Transverse colon (tissue), 4 donors: Measurements from ENCODE around the gene KDM5A. TPM values are rescaled to one million over a fixed set of nuclear protein-coding genes. Genes with fewer than 3 reads are reported as not detected.

ENCODE experiments used
- DNase-seq: peaks from one replicate; pipeline ENCODE4 v3.0.0-alpha.2; 2019
- H3K27ac ChIP-seq, 4 donors: fragments of 200-600 bp; sonication (generic); 2 replicates each; pipeline ENCODE4 v1.5.1; 2016 to 2018; ENCODE audit warnings: inconsistent platforms in 4 of 4
- H3K27me3 ChIP-seq: fragments of 200-600 bp; sonication (generic); 2 replicates; pipeline ENCODE4 v1.5.1; 2017; ENCODE audit warnings: inconsistent platforms
- H3K36me3 ChIP-seq, 4 donors: fragments of 200-600 bp; sonication (generic); 2 replicates each; pipeline ENCODE4 v1.5.1; 2017 to 2019; ENCODE audit warnings: inconsistent platforms in 4 of 4
- H3K4me1 ChIP-seq, 4 donors: fragments of 200-600 bp; sonication (generic); 2 replicates each; pipeline ENCODE4 v1.5.1; 2017 to 2020; ENCODE audit warnings: inconsistent platforms in 4 of 4
- H3K4me3 ChIP-seq, 4 donors: fragments of 200-600 bp; sonication (generic); 1 replicate in 1 of 4; 2 replicates in 3 of 4; pipeline versions ENCODE4 v1.5.1 to v1.6.1; 2017 to 2019; ENCODE audit warnings: inconsistent platforms in 4 of 4
- H3K9me3 ChIP-seq, 2 donors: fragments of 200-600 bp; sonication (generic); 2 replicates each; pipeline ENCODE4 v1.5.1; 2017 to 2019; ENCODE audit warnings: inconsistent platforms in 2 of 2
- CTCF ChIP-seq, 5 experiments: fragments of 200-600 bp in 3 of 5; fragments of 450-650 bp in 2 of 5; sonication (generic) in 3 of 5; IDR thresholded peaks; 1 replicate in 2 of 5; 2 replicates in 3 of 5; pipeline ENCODE4 v1.5.1; 2016 to 2017; ENCODE audit warnings: antibody characterized with exemption in 5 of 5, inconsistent platforms in 3 of 5, mild to moderate bottlenecking in 2 of 5, moderate library complexity in 1 of 5
- EP300 ChIP-seq: sonication (generic); formaldehyde crosslinking; IDR thresholded peaks from one replicate; pipeline ENCODE4 v1.6.1; 2017; ENCODE audit warnings: antibody characterized with exemption, low read depth
- POLR2A ChIP-seq: fragments of 450-650 bp; IDR thresholded peaks from one replicate; pipeline ENCODE4 v1.6.1; 2016; ENCODE audit warnings: antibody characterized with exemption, mild to moderate bottlenecking, moderate library complexity
- POLR2AphosphoS5 ChIP-seq, 3 donors: sonication (generic); formaldehyde crosslinking; IDR thresholded peaks; one replicate each; pipeline ENCODE4 v1.6.1; 2016; ENCODE audit warnings: antibody characterized with exemption in 3 of 3
- WGBS, 2 donors: methylation state at CpG; one replicate each; pipeline ENCODE4 v1.1.5; 2018; ENCODE audit warnings: low coverage in 1 of 2; 5-methylcytosine and 5-hydroxymethylcytosine counted together
- in situ Hi-C, 4 donors: fragments of 200-750 bp; cut with MboI; loops; one replicate each; pipeline versions ENCODE4 v1.15.0 to v1.15.1; 2017; ENCODE audit warnings: low sequenced_read_pairs in 3 of 4, low pct_ligation_motif_present in 1 of 4, low pct_unique_long_range_greater_than_20kb in 1 of 4
- intact Hi-C: fragments of 100-400 bp; cut with DNase I; formaldehyde crosslinking; loops from one replicate; pipeline ENCODE4 v1.15.1; 2023; ENCODE audit warnings: low total_unique reads
- total RNA-seq, 4 donors: library from RNA; depleted of rRNA; stranded (reverse); fragments of >200 nt; gene quantifications; one replicate each; pipeline ENCODE4 v1.1.0, GENCODE V29; 2016

Gene KDM5A
- total RNA-seq, 4 donors from 2014 or later, result 20.2 to 64.7 (median 51.5) TPM

GRCh38 chr12:267581-268482, 121.3 kb downstream of the KDM5A start:
- intact Hi-C loops (no loop called here), in situ Hi-C loops (no loop called here)
- H3K4me1 ChIP-seq, result no peaks in the 10 kb centered on the region
- H3K27me3 ChIP-seq, result peaks cover 47% of the 10 kb centered on the region
- TF ChIP-seq POLR2A, result no peak
- TF ChIP-seq CTCF (IDR thresholded peaks at IDR 0.05), result no peak
- no peak for TF ChIP-seq EP300
- TF ChIP-seq POLR2AphosphoS5 (IDR thresholded peaks at IDR 0.05), result no peak
- H3K36me3 ChIP-seq, result no peaks in the 10 kb centered on the region
- WGBS, 2 donors, result 60% methylated on average over 2 to 14 of the region's 14 CpGs
- no peak overlapping the region for H3K27ac ChIP-seq
- no peak for DNase-seq
- no peak overlapping the region for H3K4me3 ChIP-seq
- H3K9me3 ChIP-seq, result no peaks in the 10 kb centered on the region

- no peak overlapping the region for H3K4me3 ChIP-seq
- H3K9me3 ChIP-seq, result no peaks in the 10 kb centered on the region
- intact Hi-C loops, result no loop called here
- H3K4me1 ChIP-seq, result no peaks in the 10 kb centered on the region
- TF ChIP-seq POLR2A (no peak), EP300 (no peak), POLR2AphosphoS5 (IDR thresholded peaks at IDR 0.05) (no peak), CTCF (IDR thresholded peaks at IDR 0.05) (no peak)
- H3K36me3 ChIP-seq, result no peaks in the 10 kb centered on the region
- no peak overlapping the region for H3K27ac ChIP-seq
- 46% methylated on average over 3 of the region's 3 CpGs for WGBS, 2 donors
- in situ Hi-C loops, result no loop called here
- no peak for DNase-seq
- H3K27me3 ChIP-seq, result peaks cover 65% of the 10 kb centered on the region
Observed at GRCh38 chr12:265096-265495, 124.0 kb downstream of the KDM5A start.

GRCh38 chr12:264269-264668, 124.9 kb downstream of the KDM5A start:
- intact Hi-C loops (no loop called here), in situ Hi-C loops (no loop called here)
- peaks cover 70% of the 10 kb centered on the region for H3K27me3 ChIP-seq
- no peaks in the 10 kb centered on the region for H3K4me1 ChIP-seq
- 73 to 74% methylated on average over 3 of the region's 3 CpGs for WGBS, 2 donors
- no peak overlapping the region for H3K27ac ChIP-seq
- TF ChIP-seq CTCF (IDR thresholded peaks at IDR 0.05) (no peak), POLR2A (no peak), EP300 (no peak), POLR2AphosphoS5 (IDR thresholded peaks at IDR 0.05) (no peak)
- DNase-seq, result no peak
- H3K9me3 ChIP-seq, result no peaks in the 10 kb centered on the region
- H3K4me3 ChIP-seq, result no peak overlapping the region
- no peaks in the 10 kb centered on the region for H3K36me3 ChIP-seq

GRCh38 chr12:263574-263973, 125.5 kb downstream of the KDM5A start:
- H3K27ac ChIP-seq, result no peak overlapping the region
- DNase-seq, result no peak
- H3K36me3 ChIP-seq, result no peaks in the 10 kb centered on the region
- no peaks in the 10 kb centered on the region for H3K4me1 ChIP-seq
- H3K27me3 ChIP-seq, result peaks cover 71% of the 10 kb centered on the region
- TF ChIP-seq CTCF (IDR thresholded peaks at IDR 0.05) (no peak), POLR2AphosphoS5 (IDR thresholded peaks at IDR 0.05) (no peak), POLR2A (no peak), EP300 (no peak)
- in situ Hi-C loops, result no loop called here
- WGBS, 2 donors, result 69 to 81% methylated on average over 7 to 9 of the region's 9 CpGs
- intact Hi-C loops, result no loop called here
- no peaks in the 10 kb centered on the region for H3K9me3 ChIP-seq
- H3K4me3 ChIP-seq, result no peak overlapping the region
